B cell (primary cell): ENCODE results near the gene NR6A1.

ENCODE experiments used
- EZH2 ChIP-seq: IDR thresholded peaks from 2 replicates; pipeline ENCODE4 v1.6.1; 2012; ENCODE audit warnings: borderline replicate concordance, low read depth, mild to moderate bottlenecking, moderate library complexity, low read length; ENCODE audit not compliant: insufficient read depth, poor library complexity, severe bottlenecking
- TF ChIP-seq, protein P1 (sequence below): fragments of 200-600 bp; IDR thresholded peaks from one replicate; pipeline ENCODE4 v1.8.0; 2022; ENCODE audit warnings: antibody characterized with exemption, mild to moderate bottlenecking

DNA sequence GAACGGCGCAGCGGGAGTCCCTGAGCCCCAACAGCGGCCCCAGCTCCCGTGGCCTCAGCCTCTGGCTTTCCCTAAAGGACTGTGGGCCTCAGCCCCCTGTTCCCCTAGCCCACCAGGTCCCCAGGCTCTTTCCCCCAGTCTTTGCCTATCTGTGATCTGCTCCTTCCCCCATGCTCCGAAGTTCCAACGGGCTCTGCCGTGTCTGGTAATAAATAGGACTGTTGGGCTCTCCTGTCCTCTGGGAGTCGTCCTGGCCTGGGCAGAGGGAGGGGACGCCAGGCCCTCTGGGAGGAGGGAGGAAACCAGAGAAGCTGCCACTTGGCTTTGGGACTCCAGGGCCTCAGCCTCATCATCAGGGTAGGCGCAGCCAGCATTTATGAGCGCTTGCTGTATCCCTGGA, 292.8 kb downstream of the NR6A1 start:
- TF ChIP-seq, protein P1, sequence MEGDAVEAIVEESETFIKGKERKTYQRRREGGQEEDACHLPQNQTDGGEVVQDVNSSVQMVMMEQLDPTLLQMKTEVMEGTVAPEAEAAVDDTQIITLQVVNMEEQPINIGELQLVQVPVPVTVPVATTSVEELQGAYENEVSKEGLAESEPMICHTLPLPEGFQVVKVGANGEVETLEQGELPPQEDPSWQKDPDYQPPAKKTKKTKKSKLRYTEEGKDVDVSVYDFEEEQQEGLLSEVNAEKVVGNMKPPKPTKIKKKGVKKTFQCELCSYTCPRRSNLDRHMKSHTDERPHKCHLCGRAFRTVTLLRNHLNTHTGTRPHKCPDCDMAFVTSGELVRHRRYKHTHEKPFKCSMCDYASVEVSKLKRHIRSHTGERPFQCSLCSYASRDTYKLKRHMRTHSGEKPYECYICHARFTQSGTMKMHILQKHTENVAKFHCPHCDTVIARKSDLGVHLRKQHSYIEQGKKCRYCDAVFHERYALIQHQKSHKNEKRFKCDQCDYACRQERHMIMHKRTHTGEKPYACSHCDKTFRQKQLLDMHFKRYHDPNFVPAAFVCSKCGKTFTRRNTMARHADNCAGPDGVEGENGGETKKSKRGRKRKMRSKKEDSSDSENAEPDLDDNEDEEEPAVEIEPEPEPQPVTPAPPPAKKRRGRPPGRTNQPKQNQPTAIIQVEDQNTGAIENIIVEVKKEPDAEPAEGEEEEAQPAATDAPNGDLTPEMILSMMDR = no peak
- no peak for TF ChIP-seq EZH2
